K562 (cell line): ENCODE data around the gene CPHXL2. TPM values are rescaled to one million over a fixed set of nuclear protein-coding genes. Genes with fewer than 3 reads are reported as not detected.
A peak's percentile ranks its signal among the peaks of the same experiment; 100 is the strongest.

Experiments used
- EP400 ChIP-seq: fragments of 450-650 bp; IDR thresholded peaks from 2 replicates; pipeline ENCODE4 v1.6.1; 2017; ENCODE audit warnings: antibody characterized with exemption, mild to moderate bottlenecking, moderate library complexity
- FOXK1 ChIP-seq: sonication (generic); formaldehyde crosslinking; IDR thresholded peaks from 2 replicates; pipeline ENCODE4 v1.8.0; 2022; ENCODE audit warnings: missing genetic modification reagents, mild to moderate bottlenecking, borderline replicate concordance
- FOXM1 ChIP-seq, 2 experiments: fragments of 450-650 bp in 1 of 2; sonication (generic) in 1 of 2; formaldehyde crosslinking in 1 of 2; IDR thresholded peaks; 2 replicates each; pipeline versions ENCODE4 v1.6.1 to v1.9.0; 2017 to 2022; ENCODE audit warnings: low read depth in 2 of 2, mild to moderate bottlenecking in 2 of 2, missing genetic modification reagents in 1 of 2, moderate library complexity in 1 of 2
- KLF1 ChIP-seq: fragments of 450-650 bp; IDR thresholded peaks from 2 replicates; pipeline ENCODE4 v1.6.1; 2016; ENCODE audit warnings: missing genetic modification characterization, missing compliant biosample characterization
- MTA2 ChIP-seq: fragments of 450-650 bp; IDR thresholded peaks from 2 replicates; pipeline ENCODE4 v1.6.1; 2016; ENCODE audit warnings: low read depth
- MYBL2 ChIP-seq, 2 experiments: fragments of 450-650 bp in 1 of 2; sonication (generic) in 1 of 2; formaldehyde crosslinking in 1 of 2; IDR thresholded peaks; 2 replicates each; pipeline versions ENCODE4 v1.6.1 to v1.8.1; 2017 to 2022; ENCODE audit warnings: borderline replicate concordance in 1 of 2, inconsistent platforms in 1 of 2, low read depth in 1 of 2, mild to moderate bottlenecking in 1 of 2, missing genetic modification reagents in 1 of 2, moderate library complexity in 1 of 2
- POLR2H ChIP-seq: IDR thresholded peaks from 2 replicates; pipeline ENCODE4 v1.6.1; 2016; ENCODE audit warnings: missing genetic modification characterization, low read depth, mild to moderate bottlenecking, control low read depth, missing compliant biosample characterization, moderate library complexity
- RFX1 ChIP-seq: fragments of 450-650 bp; IDR thresholded peaks from 2 replicates; pipeline ENCODE4 v1.6.1; 2016; ENCODE audit warnings: mild to moderate bottlenecking, moderate library complexity
- polyA plus RNA-seq, 8 experiments: library from polyadenylated mRNA; depleted of rRNA in 4 of 8; stranded (reverse) in 5 of 8; unstranded in 3 of 8; fragments of >200 nt; fragmentation: Nextera tagmentation in 2 of 8; fragmentation: Illumina TruSeq in 1 of 8; extraction: Ambion mirVana in 2 of 8; extraction: Trizol in 1 of 8; gene quantifications; 2 replicates each; pipeline versions ENCODE4 v1.2.1 to v1.2.3, GENCODE V29; 2011 to 2014; ENCODE audit warnings: inconsistent platforms in 1 of 8, missing spikeins in 1 of 8
- total RNA-seq, 7 experiments: library from RNA; depleted of rRNA in 6 of 7; stranded (reverse); fragments of >200 nt in 6 of 7; fragmentation: Illumina TruSeq in 2 of 7; extraction: Trizol in 2 of 7; gene quantifications; 2 replicates each; pipeline versions ENCODE4 v1.2.1 to v1.2.3, GENCODE V29; 2011 to 2021; ENCODE audit warnings: low replicate concordance in 1 of 7
- TF ChIP-seq, protein P1 (sequence below): fragments of 150-350 bp; conservative IDR thresholded peaks from 2 replicates; pipeline ENCODE4 v1.6.1; 2014; ENCODE audit warnings: low read length
- TF ChIP-seq, protein P2 (sequence below): fragments of 450-650 bp; IDR thresholded peaks from 2 replicates; pipeline ENCODE4 v1.7.1; 2018; ENCODE audit warnings: mild to moderate bottlenecking, low read depth; ENCODE audit not compliant: partially characterized antibody
- TF ChIP-seq, protein P3 (sequence below): fragments of 250-450 bp; sonication (Bioruptor Pico); IDR thresholded peaks from 2 replicates; pipeline ENCODE4 v1.4.0; 2020; ENCODE audit warnings: mild to moderate bottlenecking, moderate library complexity
- TF ChIP-seq, protein P4 (sequence below), 3 experiments: fragments of 200-800 bp in 1 of 3; sonication (Bioruptor generic) in 1 of 3; sonication (generic) in 1 of 3; formaldehyde crosslinking in 1 of 3; IDR thresholded peaks; 2 replicates each; pipeline versions ENCODE4 v1.6.1 to v1.8.0; 2016 to 2022; ENCODE audit warnings: mild to moderate bottlenecking in 2 of 3, missing compliant biosample characterization in 2 of 3, missing genetic modification characterization in 2 of 3, missing genetic modification reagents in 1 of 3
- TF ChIP-seq, protein P5 (sequence below): fragments of 250-450 bp; sonication (Bioruptor Pico); IDR thresholded peaks from 2 replicates; pipeline ENCODE4 v1.8.0; 2022; ENCODE audit warnings: inconsistent platforms, mild to moderate bottlenecking, moderate library complexity, borderline replicate concordance

The CPHXL2 gene
- total and polyA plus RNA-seq, 9 of the 15 experiments (the other 6 are each of a cell fraction or from before 2014, with no cell fraction given), result not detected

DNA sequence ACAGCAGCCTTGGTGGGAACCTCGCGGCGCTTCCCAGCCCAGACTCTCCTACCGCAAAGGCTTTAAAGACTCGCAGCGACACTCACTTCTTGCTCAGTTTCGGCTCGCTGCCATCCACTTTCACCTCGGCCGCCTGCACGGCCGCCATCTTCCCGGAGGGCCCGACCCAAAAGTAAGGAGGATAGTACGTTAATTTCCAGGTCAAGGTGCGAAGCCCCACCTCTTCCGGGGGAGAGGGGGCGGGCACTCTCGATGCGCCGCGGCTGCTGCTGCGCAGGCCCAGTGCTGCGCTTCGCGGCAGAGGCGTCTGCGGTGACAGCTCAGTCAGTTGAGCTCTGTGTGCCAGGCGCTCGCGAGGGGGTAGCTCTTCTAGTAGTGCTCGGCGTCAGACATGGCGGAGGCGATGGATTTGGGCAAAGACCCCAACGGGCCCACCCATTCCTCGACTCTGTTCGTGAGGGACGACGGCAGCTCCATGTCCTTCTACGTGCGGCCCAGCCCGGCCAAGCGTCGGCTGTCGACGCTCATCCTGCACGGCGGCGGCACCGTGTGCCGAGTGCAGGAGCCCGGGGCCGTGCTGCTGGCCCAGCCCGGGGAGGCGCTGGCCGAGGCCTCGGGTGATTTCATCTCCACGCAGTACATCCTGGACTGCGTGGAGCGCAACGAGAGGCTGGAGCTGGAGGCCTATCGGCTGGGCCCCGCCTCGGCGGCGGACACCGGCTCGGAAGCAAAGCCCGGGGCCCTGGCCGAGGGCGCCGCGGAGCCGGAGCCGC lies 29.1 kb downstream of the CPHXL2 start, which contains the start of the genes KARS1 and TERF2IP (continued):
- TF ChIP-seq, protein P1, sequence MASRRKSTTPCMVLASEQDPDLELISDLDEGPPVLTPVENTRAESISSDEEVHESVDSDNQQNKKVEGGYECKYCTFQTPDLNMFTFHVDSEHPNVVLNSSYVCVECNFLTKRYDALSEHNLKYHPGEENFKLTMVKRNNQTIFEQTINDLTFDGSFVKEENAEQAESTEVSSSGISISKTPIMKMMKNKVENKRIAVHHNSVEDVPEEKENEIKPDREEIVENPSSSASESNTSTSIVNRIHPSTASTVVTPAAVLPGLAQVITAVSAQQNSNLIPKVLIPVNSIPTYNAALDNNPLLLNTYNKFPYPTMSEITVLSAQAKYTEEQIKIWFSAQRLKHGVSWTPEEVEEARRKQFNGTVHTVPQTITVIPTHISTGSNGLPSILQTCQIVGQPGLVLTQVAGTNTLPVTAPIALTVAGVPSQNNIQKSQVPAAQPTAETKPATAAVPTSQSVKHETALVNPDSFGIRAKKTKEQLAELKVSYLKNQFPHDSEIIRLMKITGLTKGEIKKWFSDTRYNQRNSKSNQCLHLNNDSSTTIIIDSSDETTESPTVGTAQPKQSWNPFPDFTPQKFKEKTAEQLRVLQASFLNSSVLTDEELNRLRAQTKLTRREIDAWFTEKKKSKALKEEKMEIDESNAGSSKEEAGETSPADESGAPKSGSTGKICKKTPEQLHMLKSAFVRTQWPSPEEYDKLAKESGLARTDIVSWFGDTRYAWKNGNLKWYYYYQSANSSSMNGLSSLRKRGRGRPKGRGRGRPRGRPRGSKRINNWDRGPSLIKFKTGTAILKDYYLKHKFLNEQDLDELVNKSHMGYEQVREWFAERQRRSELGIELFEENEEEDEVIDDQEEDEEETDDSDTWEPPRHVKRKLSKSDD, result no peak
- TF ChIP-seq, protein P2, sequence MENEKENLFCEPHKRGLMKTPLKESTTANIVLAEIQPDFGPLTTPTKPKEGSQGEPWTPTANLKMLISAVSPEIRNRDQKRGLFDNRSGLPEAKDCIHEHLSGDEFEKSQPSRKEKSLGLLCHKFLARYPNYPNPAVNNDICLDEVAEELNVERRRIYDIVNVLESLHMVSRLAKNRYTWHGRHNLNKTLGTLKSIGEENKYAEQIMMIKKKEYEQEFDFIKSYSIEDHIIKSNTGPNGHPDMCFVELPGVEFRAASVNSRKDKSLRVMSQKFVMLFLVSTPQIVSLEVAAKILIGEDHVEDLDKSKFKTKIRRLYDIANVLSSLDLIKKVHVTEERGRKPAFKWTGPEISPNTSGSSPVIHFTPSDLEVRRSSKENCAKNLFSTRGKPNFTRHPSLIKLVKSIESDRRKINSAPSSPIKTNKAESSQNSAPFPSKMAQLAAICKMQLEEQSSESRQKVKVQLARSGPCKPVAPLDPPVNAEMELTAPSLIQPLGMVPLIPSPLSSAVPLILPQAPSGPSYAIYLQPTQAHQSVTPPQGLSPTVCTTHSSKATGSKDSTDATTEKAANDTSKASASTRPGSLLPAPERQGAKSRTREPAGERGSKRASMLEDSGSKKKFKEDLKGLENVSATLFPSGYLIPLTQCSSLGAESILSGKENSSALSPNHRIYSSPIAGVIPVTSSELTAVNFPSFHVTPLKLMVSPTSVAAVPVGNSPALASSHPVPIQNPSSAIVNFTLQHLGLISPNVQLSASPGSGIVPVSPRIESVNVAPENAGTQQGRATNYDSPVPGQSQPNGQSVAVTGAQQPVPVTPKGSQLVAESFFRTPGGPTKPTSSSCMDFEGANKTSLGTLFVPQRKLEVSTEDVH, result no peak
- TF ChIP-seq KLF1 (tag) (no peak), FOXM1 (IDR thresholded peaks at IDR 0.05; ENCODE audit: low read depth) (no peak), FOXM1 (CRISPR knock-in tag; IDR thresholded peaks at IDR 0.05; ENCODE audit: low read depth) (peak; percentile 81), RFX1 (no peak), MYBL2 (IDR thresholded peaks at IDR 0.05; ENCODE audit: low read depth) (no peak), MYBL2 (CRISPR knock-in tag; IDR thresholded peaks at IDR 0.05; ENCODE audit: borderline replicate concordance) (no peak), EP400 (peak; percentile 98), POLR2H (peak; percentile 81; the same call in 1 of the 2 replicates), MTA2 (peak; percentile 65), FOXK1 (no peak; the same call in 1 of the 2 replicates)
- TF ChIP-seq, protein P3, sequence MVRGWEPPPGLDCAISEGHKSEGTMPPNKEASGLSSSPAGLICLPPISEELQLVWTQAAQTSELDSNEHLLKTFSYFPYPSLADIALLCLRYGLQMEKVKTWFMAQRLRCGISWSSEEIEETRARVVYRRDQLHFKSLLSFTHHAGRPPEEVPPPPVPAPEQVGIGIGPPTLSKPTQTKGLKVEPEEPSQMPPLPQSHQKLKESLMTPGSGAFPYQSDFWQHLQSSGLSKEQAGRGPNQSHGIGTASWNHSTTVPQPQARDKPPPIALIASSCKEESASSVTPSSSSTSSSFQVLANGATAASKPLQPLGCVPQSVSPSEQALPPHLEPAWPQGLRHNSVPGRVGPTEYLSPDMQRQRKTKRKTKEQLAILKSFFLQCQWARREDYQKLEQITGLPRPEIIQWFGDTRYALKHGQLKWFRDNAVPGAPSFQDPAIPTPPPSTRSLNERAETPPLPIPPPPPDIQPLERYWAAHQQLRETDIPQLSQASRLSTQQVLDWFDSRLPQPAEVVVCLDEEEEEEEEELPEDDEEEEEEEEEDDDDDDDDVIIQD (CRISPR knock-in tag), result no peak
- TF ChIP-seq, protein P4, sequence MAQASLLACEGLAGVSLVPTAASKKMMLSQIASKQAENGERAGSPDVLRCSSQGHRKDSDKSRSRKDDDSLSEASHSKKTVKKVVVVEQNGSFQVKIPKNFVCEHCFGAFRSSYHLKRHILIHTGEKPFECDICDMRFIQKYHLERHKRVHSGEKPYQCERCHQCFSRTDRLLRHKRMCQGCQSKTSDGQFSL (CRISPR knock-in tag; IDR thresholded peaks at IDR 0.05), result no peak
- TF ChIP-seq, protein P4 (tag; IDR thresholded peaks at IDR 0.05), result no peak
- TF ChIP-seq, protein P5, sequence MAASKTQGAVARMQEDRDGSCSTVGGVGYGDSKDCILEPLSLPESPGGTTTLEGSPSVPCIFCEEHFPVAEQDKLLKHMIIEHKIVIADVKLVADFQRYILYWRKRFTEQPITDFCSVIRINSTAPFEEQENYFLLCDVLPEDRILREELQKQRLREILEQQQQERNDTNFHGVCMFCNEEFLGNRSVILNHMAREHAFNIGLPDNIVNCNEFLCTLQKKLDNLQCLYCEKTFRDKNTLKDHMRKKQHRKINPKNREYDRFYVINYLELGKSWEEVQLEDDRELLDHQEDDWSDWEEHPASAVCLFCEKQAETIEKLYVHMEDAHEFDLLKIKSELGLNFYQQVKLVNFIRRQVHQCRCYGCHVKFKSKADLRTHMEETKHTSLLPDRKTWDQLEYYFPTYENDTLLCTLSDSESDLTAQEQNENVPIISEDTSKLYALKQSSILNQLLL (CRISPR knock-in tag), result no peak
